HepG2 (cell line): Measurements from ENCODE around the gene FOXD2. TPM values are rescaled to one million over a fixed set of nuclear protein-coding genes. Genes with fewer than 3 reads are reported as not detected.
A peak's percentile ranks its signal among the peaks of the same experiment; 100 is the strongest.

ENCODE experiments used
- AKAP8 ChIP-seq: sonication (generic); formaldehyde crosslinking; IDR thresholded peaks from 2 replicates; pipeline ENCODE4 v1.5.1; 2020; ENCODE audit warnings: mild to moderate bottlenecking, missing genetic modification reagents
- ARID3A ChIP-seq: IDR thresholded peaks from 2 replicates; pipeline ENCODE4 v1.6.1; 2012; ENCODE audit warnings: low read depth, low read length, improper control_type of control experiment
- ATF7-NPFF ChIP-seq: sonication (generic); formaldehyde crosslinking; IDR thresholded peaks from 2 replicates; pipeline ENCODE4 v1.8.1; 2023; ENCODE audit warnings: mild to moderate bottlenecking, low read depth, missing genetic modification reagents, moderate library complexity
- GABPA ChIP-seq, 2 experiments: IDR thresholded peaks; 2 replicates each; pipeline ENCODE4 v1.6.1; 2011 to 2016; ENCODE audit warnings: low read depth in 2 of 2, low read length in 1 of 2, missing biosample characterization in 1 of 2, missing genetic modification characterization in 1 of 2
- GATAD2A ChIP-seq: IDR thresholded peaks from 2 replicates; pipeline ENCODE4 v1.6.1; 2016
- GMEB2 ChIP-seq: IDR thresholded peaks from 2 replicates; pipeline ENCODE4 v1.6.1; 2016; ENCODE audit warnings: missing biosample characterization, missing genetic modification reagents, low read depth
- GTF2F1 ChIP-seq: fragments of 150-350 bp; IDR thresholded peaks from 2 replicates; pipeline ENCODE4 v1.6.1; 2014; ENCODE audit warnings: low read length
- HNRNPH1 ChIP-seq: fragments of 200-400 bp; formaldehyde crosslinking; optimal IDR thresholded peaks from 2 replicates; pipeline ENCODE3; 2017; ENCODE audit warnings: mild to moderate bottlenecking, low read depth, low read length
- MEIS2 ChIP-seq: sonication (generic); formaldehyde crosslinking; IDR thresholded peaks from 2 replicates; pipeline ENCODE4 v1.9.0; 2021; ENCODE audit warnings: mild to moderate bottlenecking, missing genetic modification reagents
- NFKB2 ChIP-seq: sonication (generic); formaldehyde crosslinking; IDR thresholded peaks from 2 replicates; pipeline ENCODE4 v1.4.0; 2020; ENCODE audit warnings: missing genetic modification reagents, borderline replicate concordance
- NKX3-1 ChIP-seq: sonication (generic); formaldehyde crosslinking; IDR thresholded peaks from 2 replicates; pipeline ENCODE4 v1.5.0; 2020; ENCODE audit warnings: missing genetic modification reagents
- POGK ChIP-seq: sonication (generic); formaldehyde crosslinking; conservative IDR thresholded peaks from 2 replicates; pipeline ENCODE4 v1.8.0; 2022; ENCODE audit warnings: mild to moderate bottlenecking, moderate library complexity, missing genetic modification reagents
- RBAK ChIP-seq: sonication (generic); formaldehyde crosslinking; IDR thresholded peaks from 2 replicates; pipeline ENCODE4 v1.5.1; 2020; ENCODE audit warnings: mild to moderate bottlenecking, missing genetic modification reagents
- RCOR2 ChIP-seq: IDR thresholded peaks from 2 replicates; pipeline ENCODE4 v1.6.1; 2016; ENCODE audit warnings: missing biosample characterization, missing genetic modification reagents
- SAFB2 ChIP-seq: sonication (generic); formaldehyde crosslinking; IDR thresholded peaks from 2 replicates; pipeline ENCODE4 v1.5.1; 2020; ENCODE audit warnings: missing genetic modification reagents, low read depth, mild to moderate bottlenecking, borderline replicate concordance
- SP5 ChIP-seq: IDR thresholded peaks from 2 replicates; pipeline ENCODE4 v1.6.1; 2016; ENCODE audit warnings: low read depth, borderline replicate concordance
- SUZ12 ChIP-seq: fragments of 150-350 bp; IDR thresholded peaks from 2 replicates; pipeline ENCODE4 v1.6.1; 2014; ENCODE audit warnings: low read depth, low read length
- TEAD2 ChIP-seq: sonication (generic); formaldehyde crosslinking; IDR thresholded peaks from 2 replicates; pipeline ENCODE4 v1.9.0; 2021; ENCODE audit warnings: missing genetic modification reagents
- YEATS4 ChIP-seq: sonication (generic); formaldehyde crosslinking; IDR thresholded peaks from 2 replicates; pipeline ENCODE4 v1.4.0; 2020; ENCODE audit warnings: missing genetic modification reagents, borderline replicate concordance
- ZFP36L2 ChIP-seq: sonication (generic); formaldehyde crosslinking; IDR thresholded peaks from 2 replicates; pipeline ENCODE4 v1.4.0; 2020; ENCODE audit warnings: missing genetic modification reagents
- ZKSCAN8 ChIP-seq: IDR thresholded peaks from 2 replicates; pipeline ENCODE4 v1.6.1; 2016; ENCODE audit warnings: borderline replicate concordance, missing genetic modification reagents, missing compliant biosample characterization
- ZNF24 ChIP-seq: fragments of 450-650 bp; IDR thresholded peaks from 2 replicates; pipeline ENCODE4 v1.6.1; 2017; ENCODE audit warnings: antibody characterized with exemption, mild to moderate bottlenecking
- ZNF296 ChIP-seq: sonication (generic); formaldehyde crosslinking; conservative IDR thresholded peaks from 2 replicates; pipeline ENCODE4 v1.5.0; 2020; ENCODE audit warnings: mild to moderate bottlenecking, missing genetic modification reagents
- ZNF33A ChIP-seq: sonication (generic); formaldehyde crosslinking; IDR thresholded peaks from 2 replicates; pipeline ENCODE4 v1.5.1; 2020; ENCODE audit warnings: missing genetic modification reagents, mild to moderate bottlenecking, moderate library complexity, borderline replicate concordance
- ZNF704 ChIP-seq: sonication (generic); formaldehyde crosslinking; IDR thresholded peaks from 2 replicates; pipeline ENCODE4 v1.8.1; 2023; ENCODE audit warnings: mild to moderate bottlenecking, inconsistent platforms, moderate library complexity, missing genetic modification reagents, borderline replicate concordance
- ZSCAN30 ChIP-seq: sonication (generic); formaldehyde crosslinking; IDR thresholded peaks from 2 replicates; pipeline ENCODE4 v1.5.0; 2020; ENCODE audit warnings: mild to moderate bottlenecking, missing genetic modification reagents
- polyA plus RNA-seq, 8 experiments: library from polyadenylated mRNA; depleted of rRNA in 3 of 8; stranded (reverse) in 7 of 8; unstranded in 1 of 8; fragments of >200 nt; fragmentation: Illumina TruSeq in 4 of 8; extraction: Trizol in 4 of 8; gene quantifications; 2 replicates each; pipeline versions ENCODE4 v1.2.1 to v1.2.3, GENCODE V29; 2011 to 2016; ENCODE audit warnings: low read depth in 4 of 8, missing spikeins in 1 of 8, mixed read lengths in 1 of 8; ENCODE audit not compliant: insufficient read depth in 1 of 8
- total RNA-seq, 5 experiments: library from RNA; depleted of rRNA; stranded (reverse); fragments of >200 nt; fragmentation: Illumina TruSeq; extraction: Trizol; gene quantifications; 2 replicates each; pipeline ENCODE4 v1.2.3, GENCODE V29; 2016; ENCODE audit warnings: low read depth in 1 of 5

The FOXD2 gene
- total and polyA plus RNA-seq, 2 of the 13 experiments (the other 11 are each of a cell fraction or from before 2014, with no cell fraction given) = 0.01 to 0.09 TPM

- TF ChIP-seq HNRNPH1 = no peak
- TF ChIP-seq YEATS4 = 0 out of 2 replicates have a peak, but pooled peaks have one; percentile 10
- TF ChIP-seq SUZ12 = no peak
- TF ChIP-seq GABPA (IDR thresholded peaks at IDR 0.05; ENCODE audit: low read depth, low read length) = no peak
- no peak for TF ChIP-seq GABPA (CRISPR knock-in tag; IDR thresholded peaks at IDR 0.05; ENCODE audit: low read depth)
- TF ChIP-seq ARID3A = no peak
- peak; percentile 68 for TF ChIP-seq POGK
- TF ChIP-seq ZNF33A (CRISPR knock-in tag) = no peak
- TF ChIP-seq SAFB2 (CRISPR knock-in tag) = no peak
- no peak for TF ChIP-seq MEIS2 (CRISPR knock-in tag)
- no peak for TF ChIP-seq SP5 (CRISPR knock-in tag)
- TF ChIP-seq ZSCAN30 (CRISPR knock-in tag) = no peak
- no peak for TF ChIP-seq ZFP36L2 (CRISPR knock-in tag)
- TF ChIP-seq GATAD2A = peak; percentile 28; the same call in 1 of the 2 replicates
- TF ChIP-seq GMEB2 (CRISPR knock-in tag) = no peak
- no peak for TF ChIP-seq ZNF24
- no peak for TF ChIP-seq NKX3-1
- no peak for TF ChIP-seq ZNF704 (CRISPR knock-in tag)
- no peak for TF ChIP-seq RCOR2
- no peak for TF ChIP-seq ZKSCAN8
- no peak; the same call in 1 of the 2 replicates for TF ChIP-seq NFKB2 (CRISPR knock-in tag)
- no peak for TF ChIP-seq GTF2F1
- TF ChIP-seq AKAP8 (CRISPR knock-in tag) = no peak; the same call in 1 of the 2 replicates
- TF ChIP-seq RBAK (CRISPR knock-in tag) = no peak
- TF ChIP-seq TEAD2 = no peak
- no peak for TF ChIP-seq ZNF296 (CRISPR knock-in tag)
- TF ChIP-seq ATF7-NPFF = no peak
These were observed 1.4 kb upstream of the FOXD2 start (continued) for GRCh38 chr1:47436304-47436978.
